ENCODE results near the gene PDPK1.
"Not testable (repeated sequence)": the region's sequence is repeated elsewhere in the genome, so short reads cannot be mapped to it uniquely, and the experiment has no call there.

PDPK1 gene

DNA sequence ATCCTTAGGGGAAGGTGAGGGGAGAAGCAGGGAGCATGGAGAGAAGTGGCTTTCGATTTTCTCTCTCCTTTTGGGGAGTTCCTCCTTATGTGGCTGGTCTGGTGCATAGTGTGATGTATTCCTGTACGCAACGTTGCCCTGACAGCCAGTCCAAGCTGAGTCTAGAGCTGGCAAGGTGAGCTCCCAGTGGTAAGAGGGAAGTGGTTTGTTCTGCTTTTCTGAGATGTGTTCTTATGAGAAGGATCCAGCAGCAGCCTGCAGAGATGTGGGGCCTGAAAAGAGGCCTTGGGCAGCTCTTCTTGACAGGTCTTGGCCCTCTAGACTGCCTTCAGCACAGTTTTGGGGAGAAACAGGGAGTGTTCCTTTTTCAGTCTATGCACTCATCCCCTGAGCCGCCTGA lies 3.1 kb downstream of the PDPK1 start:
- not testable (repeated sequence) for DNase-seq (ENCODE audit: low read depth)

DNA sequence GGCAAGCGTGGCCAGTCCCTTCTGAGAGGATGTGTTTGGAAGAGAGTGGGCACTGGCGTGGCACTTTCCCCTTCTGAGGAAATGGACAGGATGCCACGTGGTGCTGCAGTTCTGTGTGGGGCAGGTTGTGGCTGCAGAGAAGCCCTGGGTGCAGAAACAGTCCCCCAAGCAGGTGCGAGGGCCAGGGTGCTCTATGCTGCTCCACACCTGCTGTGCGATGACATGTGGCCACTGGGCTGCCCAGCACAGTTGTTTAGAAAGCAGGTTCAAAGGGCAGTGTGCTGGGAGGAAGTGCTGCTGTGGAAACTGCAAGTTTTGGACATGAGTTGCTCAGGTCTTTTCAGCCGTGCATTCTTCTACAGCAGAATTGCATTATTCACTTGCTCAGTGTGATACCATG lies 3.6 kb downstream of the PDPK1 start:
- not testable (repeated sequence) for DNase-seq (ENCODE audit: low read depth)

- not testable (repeated sequence) for DNase-seq (ENCODE audit: low read depth)
Observed at GRCh38 chr16:2543771-2544170, 6.0 kb downstream of the PDPK1 start.

DNA sequence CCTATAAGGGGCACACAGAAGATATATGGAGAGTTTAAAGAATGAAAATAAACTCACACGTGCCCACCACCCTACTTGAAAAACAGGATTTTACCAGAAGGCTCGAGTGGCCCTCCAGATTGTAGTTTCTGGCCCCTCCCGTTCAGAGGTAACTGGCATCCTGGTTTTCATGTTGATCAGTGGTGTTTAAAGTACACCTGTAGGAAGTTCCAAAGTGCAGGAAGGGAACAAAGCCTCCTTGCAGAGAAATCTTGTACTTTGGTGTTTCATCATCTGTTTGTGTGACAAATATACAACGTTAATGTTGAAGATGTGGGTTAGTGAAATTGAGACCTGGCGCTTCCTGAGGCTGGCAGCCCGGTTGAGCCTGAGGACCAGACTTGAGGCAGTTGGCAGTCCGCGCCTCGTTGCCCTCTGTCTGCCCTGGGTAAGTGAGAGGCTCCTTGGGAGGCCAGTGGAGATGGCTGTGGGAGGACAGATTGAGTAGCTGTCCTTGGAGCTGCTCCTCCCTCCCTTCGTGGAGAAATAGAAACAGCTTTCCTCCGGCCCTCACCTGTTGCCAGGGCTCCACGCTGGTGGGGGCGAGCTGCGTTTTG lies 12.6 kb downstream of the PDPK1 start:
- not testable (repeated sequence) for DNase-seq (ENCODE audit: low read depth)

DNA sequence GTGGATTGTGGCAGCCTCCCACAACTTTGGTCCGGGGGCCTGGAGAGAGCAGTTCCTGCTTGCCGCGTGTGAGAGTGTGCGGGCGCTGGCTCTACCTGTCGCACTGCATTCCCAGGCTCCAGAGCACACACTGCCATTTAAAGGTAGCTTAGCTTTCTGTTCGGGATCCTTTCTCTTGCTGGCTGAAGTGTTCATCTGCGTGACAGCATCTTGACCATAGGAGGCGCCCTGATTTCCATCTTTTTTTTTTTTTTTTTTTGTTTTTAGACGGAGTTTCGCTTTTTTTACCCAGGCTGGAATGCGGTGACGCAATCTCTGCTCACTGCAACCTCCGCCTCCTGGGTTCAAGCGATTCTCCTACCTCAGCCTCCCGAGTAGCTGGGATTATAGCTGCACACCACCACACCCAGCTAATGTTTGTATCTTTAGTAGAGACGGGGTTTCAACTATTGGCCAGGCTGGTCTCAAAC lies 13.6 kb downstream of the PDPK1 start:
- not testable (repeated sequence) for DNase-seq (ENCODE audit: low read depth)

GRCh38 chr16:2554709-2555425 lies 17.0 kb downstream of the PDPK1 start:
- DNase-seq (ENCODE audit: low read depth) = not testable (repeated sequence)

GRCh38 chr16:2557150-2557549 lies 19.3 kb downstream of the PDPK1 start:
- DNase-seq (ENCODE audit: low read depth) = not testable (repeated sequence)

GRCh38 chr16:2560131-2560797 lies 22.4 kb downstream of the PDPK1 start:
- not testable (repeated sequence) for DNase-seq (ENCODE audit: low read depth)

GRCh38 chr16:2560798-2561133 lies 22.9 kb downstream of the PDPK1 start:
- not testable (repeated sequence) for DNase-seq (ENCODE audit: low read depth)

GRCh38 chr16:2567506-2567905 lies 29.7 kb downstream of the PDPK1 start:
- DNase-seq (ENCODE audit: low read depth) = not testable (repeated sequence)

- not testable (repeated sequence) for DNase-seq (ENCODE audit: low read depth)
Observed at GRCh38 chr16:2568573-2568972, 30.8 kb downstream of the PDPK1 start.

DNA sequence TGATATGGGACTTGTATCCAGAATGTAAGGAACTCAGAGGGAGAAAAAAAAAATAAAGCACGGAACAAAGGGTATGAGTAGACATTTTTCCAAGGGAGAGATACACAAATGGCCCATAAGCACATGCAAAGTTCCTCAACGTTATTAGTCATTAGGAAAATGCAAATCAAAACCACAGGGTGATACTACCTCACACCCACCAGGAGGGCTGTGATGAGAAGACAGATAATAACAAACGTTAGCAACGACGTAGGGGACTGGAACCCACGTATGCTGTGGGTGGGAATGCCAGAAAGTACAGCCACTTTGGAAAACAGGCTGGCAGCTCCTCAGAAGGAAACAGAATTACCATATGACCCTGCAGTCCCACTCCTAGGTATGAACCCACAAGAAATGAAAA lies 34.9 kb downstream of the PDPK1 start:
- not testable (repeated sequence) for DNase-seq (ENCODE audit: low read depth)

GRCh38 chr16:2575839-2576238 lies 38.0 kb downstream of the PDPK1 start:
- not testable (repeated sequence) for DNase-seq (ENCODE audit: low read depth)

- DNase-seq (ENCODE audit: low read depth) = not testable (repeated sequence)
Observed at GRCh38 chr16:2577044-2577443, 39.2 kb downstream of the PDPK1 start.

DNA sequence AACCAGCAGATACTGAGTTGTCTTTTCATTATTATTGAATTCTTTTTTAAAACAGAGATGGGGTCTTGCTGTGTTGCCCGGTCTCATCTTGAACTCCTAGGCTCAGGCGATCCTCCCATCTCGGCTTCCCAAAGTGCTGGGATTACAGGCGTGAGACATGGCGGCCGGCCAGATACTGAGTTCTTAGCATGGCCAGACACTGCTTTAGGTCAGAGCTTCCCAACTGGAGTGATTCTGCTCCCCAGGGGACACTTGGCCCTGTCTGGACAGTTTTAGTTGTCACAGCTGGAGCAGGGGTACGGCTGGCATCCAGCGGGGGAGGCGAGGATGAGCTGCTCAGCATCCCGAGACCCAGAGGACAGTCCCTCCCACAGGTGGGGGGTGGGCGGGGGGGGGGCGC lies 41.1 kb downstream of the PDPK1 start:
- DNase-seq (ENCODE audit: low read depth) = not testable (repeated sequence)

DNA sequence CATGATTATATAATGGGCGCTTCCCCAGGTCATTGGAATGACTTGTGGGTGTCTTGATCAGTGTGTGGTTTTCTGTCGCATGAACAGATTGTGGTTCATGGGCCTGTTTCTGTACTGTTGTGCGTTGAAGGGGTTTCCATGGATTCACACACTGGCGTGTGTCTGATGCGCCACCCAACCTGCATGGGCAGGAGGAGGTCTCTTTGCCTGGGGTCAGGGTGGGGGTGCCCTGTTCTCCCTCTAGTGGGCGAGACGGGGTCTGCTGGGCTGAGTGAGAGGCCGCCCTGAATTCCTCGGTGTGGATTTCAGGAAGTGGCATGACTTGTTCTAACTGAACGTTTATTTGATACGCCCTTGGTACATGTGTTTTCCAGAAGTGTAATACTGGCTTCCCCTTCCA lies 42.3 kb downstream of the PDPK1 start:
- DNase-seq (ENCODE audit: low read depth) = not testable (repeated sequence)

GRCh38 chr16:2580818-2581217 lies 43.0 kb downstream of the PDPK1 start:
- not testable (repeated sequence) for DNase-seq (ENCODE audit: low read depth)

DNA sequence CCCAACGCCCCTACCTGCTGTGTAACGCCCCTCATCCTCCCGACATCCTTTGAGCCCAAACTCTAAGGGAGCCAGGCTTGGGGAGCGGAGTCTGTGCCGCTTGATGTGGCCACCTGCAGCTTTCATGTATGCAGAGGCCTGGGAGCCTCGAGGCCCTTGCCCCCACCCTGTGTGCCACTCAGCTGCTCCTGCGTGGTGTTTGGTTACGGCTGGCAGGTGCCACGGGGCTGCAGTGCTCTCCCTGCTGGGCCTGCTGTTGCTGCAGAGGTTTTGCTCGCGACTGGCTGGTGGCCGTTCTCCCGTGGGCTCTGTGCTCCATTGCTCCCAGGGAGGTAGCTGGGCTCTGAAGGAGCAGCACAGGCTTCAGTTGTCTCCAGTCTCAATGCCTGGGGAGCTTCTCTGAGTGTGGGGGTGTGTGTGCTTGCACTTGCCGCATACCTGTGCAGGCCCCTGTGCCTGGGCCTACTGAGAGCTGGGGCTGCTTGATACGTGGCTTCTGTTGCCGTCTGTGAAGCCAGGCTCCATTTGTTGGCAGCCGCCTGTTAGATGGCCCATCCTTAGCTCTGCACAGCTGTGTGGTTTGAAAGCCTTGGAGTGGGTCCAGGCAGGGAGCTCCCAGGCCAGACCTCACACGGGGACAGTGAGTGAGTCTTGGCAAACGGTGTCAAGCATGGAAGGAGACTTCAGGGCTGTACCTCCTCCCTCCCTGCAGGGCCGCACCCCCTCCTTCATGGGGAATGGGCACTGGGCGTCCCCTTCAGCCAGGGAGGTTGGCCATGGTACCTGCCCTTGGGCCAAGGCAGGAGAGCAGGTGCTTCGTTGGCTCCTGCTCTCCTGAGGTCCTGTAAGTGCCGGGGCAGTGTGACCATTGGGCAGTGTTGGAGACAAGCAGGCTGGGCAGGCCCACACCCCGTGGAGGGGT lies 47.2 kb downstream of the PDPK1 start:
- DNase-seq (ENCODE audit: low read depth) = no peak

DNA sequence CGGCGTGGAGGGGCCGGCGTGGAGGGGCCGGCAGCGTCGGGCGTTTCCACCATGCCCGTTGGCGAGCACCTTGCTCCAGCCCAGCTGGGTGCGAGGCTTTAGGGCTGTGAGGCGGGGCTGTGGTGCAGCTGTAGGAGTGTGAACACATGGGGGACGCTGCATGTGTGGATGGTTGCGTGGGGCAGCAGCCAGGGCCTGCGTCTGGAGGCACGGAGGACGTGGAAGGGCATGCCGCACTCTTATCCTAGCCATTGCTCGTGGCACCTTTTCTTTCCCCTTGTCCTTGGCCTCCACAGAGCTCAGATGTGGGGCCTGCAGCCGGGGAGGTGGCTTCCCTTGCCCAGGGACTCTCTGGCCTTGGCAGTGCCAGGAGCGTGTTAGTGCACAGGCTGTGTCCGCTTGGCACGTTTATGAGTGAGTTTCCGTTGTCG lies 47.8 kb downstream of the PDPK1 start:
- DNase-seq (ENCODE audit: low read depth) = no peak

DNA sequence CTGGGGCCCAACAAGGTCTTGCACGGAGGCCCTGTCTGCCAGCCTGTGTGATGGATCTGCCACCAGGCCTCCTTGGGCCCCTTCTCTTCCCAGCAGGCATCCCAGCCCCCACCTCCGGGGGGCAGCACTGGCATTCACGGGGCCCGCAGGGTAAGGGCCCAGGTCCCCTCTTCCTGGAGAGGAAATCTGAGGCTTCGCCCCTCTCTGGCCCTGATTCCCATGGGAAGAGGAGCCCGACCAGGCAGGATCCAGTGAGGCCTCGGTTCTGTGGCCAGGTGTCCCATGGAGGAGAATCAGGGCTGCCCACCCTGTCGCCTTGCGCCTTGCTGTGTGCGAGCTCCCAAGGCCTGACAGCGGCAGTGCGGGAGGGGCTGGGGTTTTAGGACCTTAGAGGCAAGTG lies 48.4 kb downstream of the PDPK1 start:
- DNase-seq (ENCODE audit: low read depth) = no peak

DNA sequence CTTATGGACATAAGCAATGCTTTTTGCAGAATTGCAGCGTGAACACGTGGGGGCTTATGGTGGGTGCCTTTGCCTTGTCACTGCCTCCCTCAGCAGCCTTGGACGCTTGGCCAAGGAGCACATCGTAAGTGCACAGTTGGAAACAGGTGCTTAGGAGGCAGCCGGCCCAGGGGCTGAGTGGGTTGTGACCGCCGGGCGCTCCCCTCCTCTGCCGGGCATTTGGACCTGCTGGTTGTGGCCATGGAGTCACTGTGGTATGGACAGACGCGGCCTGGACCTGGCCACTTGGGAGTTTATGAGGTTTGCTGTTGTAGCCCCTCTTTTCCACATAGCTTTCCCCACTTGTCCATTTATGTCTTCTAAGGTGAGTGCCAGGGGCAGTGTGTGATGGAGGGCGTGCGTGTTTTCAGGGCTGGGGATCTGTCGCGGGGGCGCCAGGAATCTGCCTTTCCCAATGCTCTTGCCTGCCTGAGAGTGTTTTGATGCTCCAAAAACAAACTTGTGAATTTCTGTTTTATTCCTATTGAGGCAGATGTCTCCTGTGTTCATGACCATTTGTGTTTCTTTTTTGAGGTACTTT lies 49.2 kb downstream of the PDPK1 start:
- no peak for DNase-seq (ENCODE audit: low read depth)

Measured in non-pigmented ciliary epithelial cell (primary cell).